Glomerular visceral epithelial cell (primary cell): ENCODE data around the gene EPHB2.

ENCODE experiments used
- DNase-seq: peaks from one replicate; pipeline ENCODE4 v3.0.0-alpha.2; 2016; ENCODE audit errors: extremely low spot score

EPHB2 gene

DNA sequence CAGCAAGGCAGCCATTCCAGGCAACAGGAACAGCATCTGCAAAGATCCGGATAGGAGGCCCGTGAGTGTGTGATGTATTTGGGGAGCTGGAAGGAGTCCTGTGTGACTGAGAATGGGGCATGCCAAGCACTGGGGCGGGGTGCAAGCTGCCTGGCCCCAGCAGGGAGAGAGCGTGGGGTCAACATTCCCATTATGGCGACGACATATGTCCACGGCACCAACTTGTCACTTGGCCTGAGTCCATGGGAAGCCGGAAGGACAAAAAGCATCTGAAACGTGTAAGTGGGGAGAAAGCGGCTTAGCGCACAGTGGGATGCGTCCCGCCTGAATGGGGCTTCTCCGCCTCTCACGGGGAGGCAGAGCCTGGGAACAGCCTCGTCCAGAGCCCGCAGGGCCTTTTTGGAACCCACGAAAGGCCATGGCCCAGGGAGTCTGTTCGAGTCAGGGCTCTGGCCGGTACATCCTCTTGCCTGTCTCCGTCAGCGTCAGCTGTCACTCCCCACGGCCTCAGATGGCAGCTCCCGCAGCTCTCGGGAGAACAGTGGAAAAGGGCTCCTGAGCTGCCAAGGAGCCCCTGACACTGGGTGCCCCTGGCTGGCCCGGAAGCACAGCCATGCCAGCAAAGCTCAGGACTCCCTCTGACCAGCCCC, 12.4 kb downstream of the EPHB2 start:
- DNase-seq, result no peak

DNA sequence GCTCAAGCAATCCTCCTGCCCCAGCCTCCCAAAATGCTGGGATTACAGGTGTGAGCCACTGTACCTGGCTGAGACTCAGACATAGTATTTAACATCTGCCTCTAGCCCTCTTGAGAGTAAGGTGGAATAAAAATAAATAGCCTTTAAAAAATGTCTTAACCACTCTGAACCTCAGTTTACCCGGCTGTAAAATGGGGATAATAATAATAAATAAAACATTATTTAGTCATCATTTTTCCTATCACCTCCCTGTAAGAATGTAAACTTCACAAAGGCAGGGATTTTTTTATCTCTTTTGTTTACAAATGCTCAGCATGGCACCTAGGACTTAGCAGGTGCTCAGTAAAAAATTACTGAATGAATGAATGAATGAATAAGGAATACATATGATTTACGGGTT, 17.2 kb downstream of the EPHB2 start:
- DNase-seq, result no peak

DNA sequence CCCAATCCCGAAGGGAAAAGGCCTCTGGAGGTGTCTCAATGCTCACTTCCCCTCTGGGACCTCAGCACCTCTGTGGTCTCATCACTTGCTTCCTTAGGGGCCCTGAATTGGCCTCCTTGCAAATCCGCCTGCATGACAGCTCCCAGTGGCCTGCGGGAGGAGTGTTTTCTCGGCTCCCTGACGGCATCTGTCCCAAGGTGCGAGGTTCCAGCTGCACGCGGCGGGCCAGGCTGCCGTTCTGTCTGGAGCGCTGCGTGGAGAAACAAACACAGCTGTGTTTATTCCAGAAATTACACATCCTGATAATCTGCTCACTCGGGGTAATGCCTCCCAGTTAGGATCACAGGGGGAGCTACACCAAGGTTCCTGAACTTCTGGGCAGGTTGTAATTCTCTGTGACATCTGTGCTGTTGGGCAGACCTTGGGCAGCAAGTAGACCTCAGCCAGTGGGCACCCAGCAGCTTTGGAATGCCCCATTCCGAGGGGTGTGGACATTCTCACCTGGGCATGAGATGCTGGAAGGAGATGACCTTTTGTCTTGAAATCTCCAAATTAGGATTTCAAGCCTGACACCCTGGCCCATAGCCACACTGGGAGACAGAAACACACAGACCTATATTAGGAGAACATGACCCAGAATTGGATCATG, 18.2 kb downstream of the EPHB2 start:
- no peak for DNase-seq

DNA sequence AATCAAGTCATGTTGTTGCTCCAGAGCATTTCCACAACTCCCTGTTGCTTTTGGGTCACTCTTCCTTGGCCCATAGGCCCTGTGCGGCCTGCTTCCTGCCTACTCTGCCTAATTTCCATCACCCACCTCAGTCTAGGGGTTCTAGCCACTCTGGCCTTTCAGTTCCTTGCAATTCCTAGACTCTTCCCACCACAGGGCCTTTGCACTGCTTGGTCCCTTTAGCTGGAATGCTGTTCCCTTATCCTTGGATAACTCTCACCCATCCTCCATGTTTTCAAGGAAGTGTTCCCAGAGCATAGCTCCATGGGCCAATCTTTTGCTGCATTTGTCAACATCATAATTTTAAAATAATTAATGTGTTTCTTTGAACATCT, 18.7 kb downstream of the EPHB2 start:
- DNase-seq, result no peak

DNA sequence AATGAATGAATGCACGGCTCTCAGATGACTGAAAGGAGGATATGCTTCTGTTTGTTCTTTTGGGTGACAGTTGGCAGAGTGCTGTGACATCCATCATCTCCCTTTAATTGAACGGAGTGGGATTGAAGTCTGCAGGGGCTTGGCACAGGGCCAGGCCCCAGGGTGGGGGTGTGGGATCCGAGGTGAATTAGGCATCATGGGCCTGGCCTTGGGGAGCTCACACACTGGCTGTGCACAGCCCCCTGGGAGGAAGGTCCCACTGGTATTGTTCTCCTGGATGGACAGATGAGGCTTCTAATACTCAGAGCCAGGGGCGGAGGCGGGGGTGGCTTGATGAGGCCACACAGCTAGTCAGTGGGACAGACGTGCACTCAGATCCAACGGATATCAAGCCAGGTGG, 19.3 kb downstream of the EPHB2 start:
- DNase-seq, result no peak

DNA sequence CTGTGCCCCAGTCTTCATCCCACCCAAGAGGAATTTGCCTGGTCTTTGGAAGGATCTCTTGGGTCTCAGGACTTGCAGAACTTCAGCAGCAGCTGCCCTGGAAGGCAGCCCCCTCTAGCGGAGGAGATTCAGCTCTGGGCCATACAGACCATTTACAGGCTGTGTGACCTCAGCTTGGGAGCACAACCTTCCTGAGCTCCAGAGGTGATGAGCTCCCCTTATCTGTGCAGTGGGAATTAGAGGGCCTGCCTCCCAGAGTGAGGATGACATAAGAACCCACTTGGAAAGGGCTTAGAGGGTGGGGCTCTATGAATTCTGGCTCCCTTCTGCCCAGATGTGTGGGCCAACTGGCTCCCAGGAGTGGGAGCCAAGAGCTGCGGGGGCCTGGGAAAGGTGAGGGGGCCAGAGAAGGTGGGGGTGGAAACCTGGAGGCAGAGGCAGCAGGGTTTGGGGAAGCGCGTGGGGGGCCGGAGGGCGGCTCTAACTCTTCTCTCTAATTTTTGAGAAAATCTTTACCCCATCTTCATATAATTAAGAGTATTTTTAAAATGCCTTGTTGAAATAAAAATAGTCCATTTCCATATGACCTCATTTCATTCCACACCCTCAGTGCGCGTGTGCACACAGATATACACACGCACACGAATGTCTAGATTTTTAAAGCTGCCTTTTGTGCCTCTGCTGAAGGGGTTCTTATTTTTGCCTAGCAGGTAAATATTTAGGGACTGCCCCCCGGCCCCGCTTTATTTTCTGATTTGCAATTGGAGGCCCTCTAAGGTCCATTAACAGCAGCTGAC, 21.5 kb downstream of the EPHB2 start:
- no peak for DNase-seq

DNA sequence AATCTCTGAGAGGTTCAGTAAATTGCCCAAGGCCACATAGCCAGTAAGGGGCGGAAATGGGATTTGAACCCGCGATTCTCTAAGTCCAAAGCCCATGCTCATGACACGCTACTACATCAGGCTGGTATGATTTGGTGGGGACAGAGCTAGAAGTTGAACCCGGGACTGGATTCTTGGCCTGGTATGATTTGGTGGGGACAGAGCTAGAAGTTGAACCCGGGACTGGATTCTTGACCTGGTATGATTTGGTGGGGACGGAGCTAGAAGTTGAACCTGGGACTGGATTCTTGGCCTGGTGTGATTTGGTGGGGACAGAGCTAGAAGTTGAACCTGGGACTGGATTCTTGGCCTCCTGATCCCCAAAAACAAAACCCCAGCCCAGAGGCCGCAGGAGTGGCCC, 23.0 kb downstream of the EPHB2 start:
- no peak for DNase-seq

DNA sequence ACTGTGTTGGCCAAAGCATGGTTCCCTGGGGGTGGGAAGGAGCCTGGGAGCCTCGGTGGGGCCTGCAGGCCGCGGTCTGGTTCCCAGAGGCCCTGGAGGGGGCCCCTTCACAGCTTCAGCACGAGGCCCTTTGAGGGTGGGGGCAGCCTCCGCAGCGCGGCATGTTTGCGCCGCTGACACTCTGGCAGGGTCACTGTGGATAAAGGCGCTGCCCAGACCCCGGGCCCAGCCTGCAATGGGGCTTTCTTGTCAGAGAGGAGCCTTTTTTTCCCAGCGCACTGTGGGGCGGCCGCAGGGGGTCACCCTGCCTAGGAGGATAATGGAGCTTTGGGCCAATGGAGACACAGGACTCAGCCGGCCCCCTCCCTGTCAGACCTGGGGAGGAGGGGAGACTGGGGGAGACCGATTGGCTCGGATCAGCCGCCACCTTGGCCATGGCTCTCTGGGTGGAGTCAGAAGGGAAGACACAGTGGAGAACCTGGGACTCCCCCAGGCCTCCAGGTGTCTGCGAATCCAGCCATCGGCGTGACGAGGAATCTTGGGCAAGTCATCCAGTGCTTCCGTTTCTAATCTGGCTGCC, 26.0 kb downstream of the EPHB2 start:
- no peak for DNase-seq

DNA sequence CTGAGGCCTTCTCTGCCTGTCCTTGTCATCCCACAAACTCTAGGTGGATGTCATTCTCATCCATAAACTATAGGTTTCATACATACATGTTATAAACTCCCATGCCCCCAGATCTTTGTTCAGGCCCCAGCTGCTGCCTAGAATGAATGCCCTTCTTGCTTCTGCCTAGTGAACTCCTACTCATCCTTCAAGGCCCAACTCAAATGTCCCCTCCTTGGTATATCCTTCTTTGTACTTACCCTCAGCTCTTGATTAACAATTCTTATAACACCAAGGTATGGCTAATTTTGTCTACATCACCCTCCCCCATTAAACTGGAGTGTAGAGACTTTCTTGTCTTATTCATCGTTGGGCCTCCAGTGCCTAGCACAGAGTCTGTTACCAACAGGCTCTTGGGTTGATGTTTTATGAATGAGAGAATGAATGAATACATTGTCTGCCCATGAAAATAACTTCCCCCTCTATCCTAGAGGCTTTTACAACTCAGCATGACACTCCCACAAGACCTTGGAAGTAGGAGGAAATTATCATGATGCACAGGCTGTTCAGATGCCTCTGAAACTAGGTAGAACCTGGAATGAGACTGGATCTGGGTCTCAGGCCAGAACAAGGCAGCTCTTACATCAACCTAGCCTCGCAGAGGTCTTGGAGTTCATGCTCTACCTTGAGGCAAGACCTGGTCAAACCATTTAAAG, 26.9 kb downstream of the EPHB2 start:
- no peak for DNase-seq

DNA sequence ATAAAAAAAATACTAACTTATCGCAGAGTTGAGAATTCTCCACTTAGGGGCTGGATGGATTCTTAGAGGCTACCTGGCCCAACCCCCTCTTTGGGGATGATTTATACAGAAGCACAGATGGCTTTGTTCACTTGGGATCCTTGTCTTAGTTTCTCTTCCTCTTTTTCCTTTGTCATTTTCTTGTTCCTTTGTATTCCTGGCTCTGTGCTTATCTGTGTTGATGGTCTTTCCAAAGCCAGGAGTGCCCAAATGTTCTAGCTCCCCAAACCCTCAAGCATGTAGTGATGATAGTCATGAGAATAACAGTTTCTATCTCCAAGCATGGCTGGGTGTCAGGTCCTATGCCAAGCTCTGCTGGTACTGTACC, 27.4 kb downstream of the EPHB2 start:
- no peak for DNase-seq

DNA sequence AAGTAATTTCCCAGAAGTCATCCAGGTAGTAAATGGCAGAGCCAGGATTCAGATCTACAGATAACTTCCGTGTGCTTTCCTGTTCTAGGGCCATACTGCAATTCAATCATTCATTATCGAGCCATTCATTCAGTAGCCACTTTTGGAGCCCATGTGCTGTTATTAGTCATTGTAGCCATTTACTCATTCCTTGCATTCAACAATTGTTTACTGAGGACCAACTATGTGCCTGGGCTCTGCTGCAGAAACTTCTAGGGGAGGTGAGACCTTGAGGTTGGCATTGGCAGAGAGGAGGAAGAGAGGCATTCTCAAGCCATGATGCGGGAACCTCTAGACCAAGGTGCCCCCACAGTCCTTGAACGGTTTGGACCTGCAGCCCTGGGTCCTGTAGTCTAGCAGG, 27.9 kb downstream of the EPHB2 start:
- peak; percentile 25 for DNase-seq

DNA sequence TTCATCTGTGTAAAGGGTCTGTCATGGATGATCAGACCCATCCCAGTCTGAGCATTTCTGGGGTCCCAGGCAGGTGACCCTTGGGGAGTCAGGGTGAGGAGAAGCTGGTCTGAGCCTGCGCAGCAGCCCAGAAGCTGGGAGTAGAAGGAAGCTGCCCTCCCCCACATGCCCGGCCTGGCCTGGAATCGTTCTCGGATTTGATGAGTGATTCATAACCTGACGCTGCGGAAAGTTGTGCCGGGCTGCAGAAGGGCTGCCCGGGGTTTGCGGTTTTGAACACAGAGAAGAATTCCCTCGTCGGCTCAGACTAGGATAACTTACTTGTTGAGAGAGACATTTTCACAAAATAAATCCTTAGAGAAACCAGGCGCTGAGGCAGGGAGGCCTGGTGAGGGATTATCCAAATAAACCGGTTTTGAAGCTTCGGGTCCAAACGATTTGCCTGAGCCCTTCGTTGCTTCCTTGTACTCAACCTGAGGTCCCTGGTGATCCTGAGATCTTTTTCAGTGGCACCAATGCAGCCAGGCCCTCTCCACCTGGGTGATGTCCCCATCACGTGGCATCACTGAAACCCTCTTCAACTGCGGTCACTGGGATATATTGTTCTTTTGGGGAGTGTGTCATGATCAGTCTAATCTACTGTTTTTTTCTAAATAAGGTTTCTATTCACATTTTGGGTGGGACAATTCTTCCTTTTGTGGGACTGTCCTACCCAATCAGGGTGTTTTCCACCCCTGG, 29.2 kb downstream of the EPHB2 start:
- peak; percentile 94 for DNase-seq

DNA sequence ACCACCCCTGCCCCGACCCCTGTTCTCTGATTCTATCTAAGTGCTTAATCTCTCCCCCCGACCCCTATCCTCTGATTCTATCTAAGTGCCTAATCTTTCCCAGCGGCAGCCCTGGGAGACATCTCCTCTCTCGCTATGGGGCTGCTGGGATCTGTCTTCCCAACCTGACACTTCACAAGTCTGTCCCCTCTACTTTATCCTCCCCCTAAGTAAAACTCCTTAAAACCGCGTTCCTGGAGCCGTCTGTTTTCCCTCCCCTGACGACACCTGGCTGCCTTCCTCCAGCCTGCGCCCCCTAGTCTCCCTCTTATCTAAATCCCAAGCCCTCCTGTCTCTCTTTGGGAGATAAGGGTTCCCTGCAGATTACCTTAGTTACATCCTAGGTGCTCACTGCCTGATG, 30.5 kb downstream of the EPHB2 start:
- no peak for DNase-seq

DNA sequence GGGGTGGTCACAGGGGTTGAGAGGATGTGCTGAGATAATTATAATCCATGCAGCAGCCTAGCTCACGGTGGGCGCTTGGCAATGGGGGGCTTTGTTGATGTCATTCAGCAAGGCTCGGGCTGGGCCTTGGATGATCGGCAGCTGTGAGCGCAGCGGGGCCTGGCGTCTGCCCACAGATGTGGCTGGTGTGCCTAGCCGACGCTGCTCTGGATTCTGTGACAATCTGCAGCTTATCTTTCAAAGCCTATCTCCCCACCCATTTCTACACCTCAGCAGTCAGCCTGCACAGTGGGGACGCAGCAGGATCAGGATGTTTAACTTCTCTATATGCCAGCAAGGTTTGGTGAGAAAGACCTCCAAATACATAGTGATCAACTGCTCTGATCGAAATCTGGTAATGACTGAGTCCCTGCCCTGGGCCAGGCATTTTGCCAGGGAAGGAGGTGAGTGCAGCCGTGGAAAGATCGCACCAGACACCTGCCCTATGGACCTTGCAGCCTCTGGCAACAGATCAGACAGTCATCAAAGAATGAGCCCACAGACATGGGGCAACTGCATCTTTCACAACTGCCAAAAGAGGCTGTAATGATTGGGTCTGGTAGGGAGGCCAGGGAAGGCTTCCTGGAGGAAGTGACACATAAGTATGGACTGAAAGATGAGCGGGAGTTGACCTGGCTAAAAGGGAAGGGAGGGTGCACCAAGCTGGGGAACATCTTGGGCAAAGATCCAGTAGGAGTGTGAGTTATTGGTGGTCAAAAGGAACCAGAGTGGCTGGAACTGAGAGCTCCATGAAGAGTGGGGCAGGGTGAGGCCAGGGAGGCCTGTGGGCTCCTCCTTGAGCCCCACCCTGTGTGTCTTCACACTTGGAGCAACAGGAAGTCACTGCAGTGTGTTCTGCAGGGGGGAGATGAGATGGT, 35.3 kb downstream of the EPHB2 start:
- peak; percentile 94 for DNase-seq

DNA sequence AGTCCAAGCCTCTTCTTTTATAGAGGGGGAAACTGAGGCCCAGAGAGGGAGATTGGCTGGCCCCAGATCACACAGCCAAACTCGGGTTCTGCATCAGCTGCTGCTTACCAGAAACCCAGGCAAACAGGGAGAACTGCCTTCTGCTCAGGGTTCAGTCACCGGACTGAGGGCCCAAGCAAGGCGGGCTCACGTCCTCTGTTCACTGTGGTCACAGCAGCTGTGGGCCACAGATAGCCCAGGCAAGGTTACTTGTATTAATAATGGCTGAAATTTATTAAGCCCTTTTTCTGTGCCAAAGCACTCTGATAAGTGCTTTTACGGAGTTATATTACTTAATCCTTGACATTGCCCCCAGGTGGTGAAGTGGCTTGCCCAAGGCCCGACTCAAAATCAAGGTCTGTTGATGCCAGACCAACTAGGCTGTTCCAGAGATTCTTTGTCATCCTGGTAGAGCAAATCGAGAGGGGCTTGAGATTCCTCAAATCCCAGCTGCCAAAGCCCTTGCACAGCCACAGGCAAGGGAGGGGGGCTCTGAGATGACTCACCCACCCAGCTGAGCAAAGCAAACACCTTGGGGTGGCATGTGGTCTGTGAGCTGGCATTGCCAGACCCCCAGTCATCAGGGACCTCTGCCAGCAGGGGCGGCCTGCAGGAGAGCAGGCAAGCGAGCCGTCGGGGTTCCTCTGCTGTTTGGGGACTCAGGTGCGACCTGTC, 36.5 kb downstream of the EPHB2 start:
- DNase-seq, result peak; percentile 99

DNA sequence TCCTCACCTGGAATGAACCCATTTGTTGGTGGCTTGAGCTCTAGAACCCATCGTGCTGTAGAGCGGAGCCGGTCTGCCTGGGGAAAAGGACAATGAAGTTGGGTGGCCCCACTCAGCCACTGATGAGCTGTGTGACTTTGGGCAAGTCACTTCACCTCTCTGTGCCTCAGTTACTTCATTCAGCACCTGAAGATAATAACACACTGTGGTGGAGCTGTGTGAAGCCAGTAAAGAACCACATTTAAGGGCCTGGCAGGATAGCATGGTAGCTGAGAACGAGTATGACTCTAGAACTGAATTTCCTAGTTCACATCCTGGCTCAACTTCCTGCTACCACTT, 37.1 kb downstream of the EPHB2 start:
- no peak for DNase-seq

DNA sequence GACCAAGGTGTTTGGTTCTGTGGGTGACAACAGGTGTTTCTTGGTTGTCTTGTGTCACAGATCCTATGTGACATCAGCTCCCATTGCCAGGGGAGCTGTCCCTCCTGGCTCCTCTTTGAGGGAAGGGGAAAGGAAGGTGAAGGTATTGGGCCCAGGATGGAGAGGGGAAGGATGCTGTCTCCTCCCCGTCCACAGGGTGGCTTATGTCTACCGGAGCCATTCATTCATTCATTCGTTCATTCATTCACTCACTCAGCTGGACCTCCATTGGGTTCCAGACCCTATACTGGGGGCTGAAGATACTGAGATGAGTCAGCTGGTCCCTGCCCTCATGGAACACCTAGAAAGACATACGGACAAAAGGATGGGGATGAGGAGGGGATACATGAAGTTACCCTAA, 38.9 kb downstream of the EPHB2 start:
- no peak for DNase-seq

DNA sequence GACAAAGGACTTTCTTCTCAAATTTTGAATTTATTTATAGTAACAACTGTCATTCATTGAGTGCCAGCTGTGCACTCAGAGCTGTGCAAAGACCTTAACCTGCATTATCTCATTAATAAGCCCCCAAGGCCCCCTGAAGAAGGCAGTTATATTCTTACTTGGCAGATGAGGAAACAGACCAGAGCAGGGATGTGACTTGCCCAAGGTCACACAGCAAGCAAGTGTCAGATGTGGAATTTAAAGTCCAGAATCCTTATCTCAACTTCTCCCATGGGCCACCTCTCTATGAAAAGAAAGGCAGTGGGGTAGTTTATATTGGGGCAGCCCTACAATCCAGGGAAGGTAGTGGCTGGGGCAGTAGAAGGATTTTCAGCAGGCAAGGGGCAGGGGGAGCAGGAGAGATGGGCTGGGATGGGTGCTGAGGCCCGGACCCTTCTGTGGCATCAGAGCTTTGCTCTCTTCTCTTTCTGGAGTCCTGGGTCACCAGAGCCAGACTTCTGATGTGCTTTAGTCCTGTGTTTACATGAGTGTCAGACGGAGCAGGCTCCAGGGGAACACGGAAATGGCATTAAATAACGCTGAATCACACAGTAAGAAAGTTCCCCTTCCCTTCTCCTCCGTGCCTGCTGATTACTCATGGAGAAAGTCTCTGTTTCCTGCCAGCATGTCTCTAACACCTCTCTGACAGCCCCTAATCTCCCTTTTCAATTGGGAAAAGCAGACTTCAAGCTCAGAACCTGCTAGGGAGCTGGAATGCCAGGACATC, 39.5 kb downstream of the EPHB2 start:
- peak; percentile 94 for DNase-seq

DNA sequence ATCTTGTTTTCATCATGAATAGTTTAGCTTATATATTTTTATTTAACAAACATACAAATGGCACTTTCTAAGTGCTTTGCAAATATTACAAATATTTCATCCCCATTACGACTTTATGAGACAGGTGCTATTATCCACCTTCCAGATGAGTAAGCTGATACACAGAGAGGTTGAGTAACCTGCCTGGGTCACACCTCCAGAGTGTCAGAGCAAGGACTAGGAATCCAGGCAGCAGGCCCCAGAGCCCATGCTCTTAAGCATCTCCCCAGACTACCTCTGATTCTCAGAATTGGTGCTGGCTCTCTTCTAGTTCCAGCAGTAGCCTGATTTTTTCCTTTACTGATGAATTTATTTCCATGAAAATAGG, 40.0 kb downstream of the EPHB2 start:
- no peak for DNase-seq
